HCT116 (cell line): ENCODE results near the gene CDK16. TPM values are rescaled to one million over a fixed set of nuclear protein-coding genes. Genes with fewer than 3 reads are reported as not detected.

Source experiments
- ATAC-seq: fragments of 200-7000 bp; cut with Tn5 transposase; 2 replicates; pipeline ENCODE4 v1.9.1; 2020; ENCODE audit warnings: mild to moderate bottlenecking, moderate library complexity
- BruUV-seq: library from RNA; stranded (reverse); fragments of 400-500 nt; replicated peaks from 2 replicates; lab custom pipeline; 2021; lab: Mats Ljungman, UMichigan
- CTCF ChIA-PET: fragments of 300-600 bp; sonication (Branson Sonifier 250); formaldehyde crosslinking; loops from one replicate; lab custom pipeline; 2021; ENCODE audit warnings: antibody characterized with exemption; lab: Charles Lee
- POLR2A ChIA-PET: fragments of 300-600, 350-600 bp; sonication (Branson Sonifier 250); formaldehyde crosslinking; loops from one replicate; lab custom pipeline; 2021; ENCODE audit warnings: antibody characterized with exemption; lab: Charles Lee
- RAD21 ChIA-PET, 2 experiments: fragments of 300-600 bp; sonication (Branson Sonifier 250); formaldehyde crosslinking; loops; one replicate each; lab custom pipeline; 2023; ENCODE audit warnings: low total read pairs in 2 of 2; ENCODE audit not compliant: uncharacterized antibody in 2 of 2, unreplicated experiment in 2 of 2, low non-redundant PET in 1 of 2; lab: Charles Lee
- DNase-seq: peaks from one replicate; pipeline ENCODE4 v3.0.0-alpha.2; 2010; ENCODE audit warnings: low read depth, low spot score
- H2AFZ ChIP-seq: fragments of 200-600 bp; shearing (Covaris generic), sonication (generic); 2 replicates; pipeline ENCODE4 v1.6.1; 2017; ENCODE audit warnings: low read depth, mixed run types, mixed read lengths, antibody characterized with exemption, low read length; ENCODE audit not compliant: poor library complexity, severe bottlenecking
- H3K27ac ChIP-seq: 2 replicates; pipeline ENCODE4 v1.5.1; 2012; ENCODE audit warnings: low read depth, low read length
- H3K27me3 ChIP-seq: fragments of 200-600 bp; sonication (generic); 2 replicates; pipeline ENCODE4 v1.6.1; 2016; ENCODE audit warnings: mixed run types, low read length, mixed read lengths; ENCODE audit not compliant: insufficient read depth
- H3K36me3 ChIP-seq, 2 experiments: fragments of 200-500 bp in 1 of 2; fragments of 200-600 bp in 1 of 2; sonication (Bioruptor generic) in 1 of 2; sonication (generic) in 1 of 2; 2 replicates each; pipeline versions ENCODE4 v1.5.1 to v1.6.1; 2014 to 2016; ENCODE audit warnings: low read length in 2 of 2, inconsistent platforms in 1 of 2, mixed read lengths in 1 of 2, mixed run types in 1 of 2; ENCODE audit not compliant: insufficient read depth in 2 of 2, control insufficient read depth in 1 of 2
- H3K4me1 ChIP-seq, 2 experiments: fragments of 200-600 bp in 1 of 2; sonication (generic) in 1 of 2; 2 replicates each; pipeline versions ENCODE4 v1.5.1 to v1.6.1; 2012 to 2017; ENCODE audit warnings: low read length in 2 of 2, inconsistent platforms in 1 of 2, mild to moderate bottlenecking in 1 of 2, mixed read lengths in 1 of 2, mixed run types in 1 of 2, moderate library complexity in 1 of 2; ENCODE audit not compliant: insufficient read depth in 2 of 2, control insufficient read depth in 1 of 2
- H3K4me2 ChIP-seq: fragments of 200-600 bp; sonication (generic); 2 replicates; pipeline ENCODE4 v1.6.1; 2017; ENCODE audit warnings: mixed run types, low read length, mixed read lengths
- H3K4me3 ChIP-seq, 2 experiments: fragments of 200-600 bp in 1 of 2; sonication (generic) in 1 of 2; replicated peaks in 1 of 2; 2 replicates each; pipeline ENCODE4 v1.5.1; 2011 to 2016; ENCODE audit warnings: low read length in 2 of 2, control low read depth in 1 of 2, low read depth in 1 of 2, mild to moderate bottlenecking in 1 of 2, mixed read lengths in 1 of 2, mixed run types in 1 of 2
- H3K79me2 ChIP-seq: fragments of 200-600 bp; sonication (generic); 2 replicates; pipeline ENCODE4 v1.6.1; 2017; ENCODE audit warnings: mild to moderate bottlenecking, mixed run types, low read length, moderate library complexity, mixed read lengths; ENCODE audit not compliant: insufficient read depth
- H3K9ac ChIP-seq: fragments of 200-600 bp; sonication (generic); 2 replicates; pipeline ENCODE4 v1.6.1; 2016; ENCODE audit warnings: low read length, mixed read lengths
- H3K9me2 ChIP-seq: fragments of 200-600 bp; sonication (generic), shearing (Covaris generic); 2 replicates; pipeline ENCODE4 v1.6.1; 2017; ENCODE audit warnings: mixed run types, mild to moderate bottlenecking, moderate library complexity; ENCODE audit not compliant: insufficient read depth
- H3K9me3 ChIP-seq, 2 experiments: fragments of 200-500 bp in 1 of 2; fragments of 200-600 bp in 1 of 2; sonication (Bioruptor generic) in 1 of 2; sonication (generic) in 1 of 2; 2 replicates each; pipeline ENCODE4 v1.6.1; 2014 to 2017; ENCODE audit warnings: low read length in 2 of 2, mixed read lengths in 2 of 2, inconsistent platforms in 1 of 2, low read depth in 1 of 2, mild to moderate bottlenecking in 1 of 2, mixed run types in 1 of 2, moderate library complexity in 1 of 2; ENCODE audit not compliant: control insufficient read depth in 1 of 2, insufficient read depth in 1 of 2
- H4K20me1 ChIP-seq: fragments of 200-600 bp; sonication (generic), shearing (Covaris generic); 2 replicates; pipeline ENCODE4 v1.6.1; 2017; ENCODE audit warnings: mixed run types, mild to moderate bottlenecking, moderate library complexity; ENCODE audit not compliant: insufficient read depth
- CBX3 ChIP-seq: IDR thresholded peaks from 2 replicates; pipeline ENCODE4 v1.6.1; 2012; ENCODE audit warnings: low read depth
- EZH2 ChIP-seq: fragments of 200-600 bp; sonication (generic); IDR thresholded peaks from 2 replicates; pipeline ENCODE4 v1.6.1; 2017; ENCODE audit warnings: antibody characterized with exemption, mixed run types
- EZH2phosphoT487 ChIP-seq: fragments of 200-600 bp; IDR thresholded peaks from 2 replicates; pipeline ENCODE4 v1.6.1; 2018; ENCODE audit warnings: antibody characterized with exemption, borderline replicate concordance
- POLR2AphosphoS5 ChIP-seq: IDR thresholded peaks from 2 replicates; pipeline ENCODE4 v1.6.1; 2011; ENCODE audit warnings: mild to moderate bottlenecking, low read depth, low read length, moderate library complexity
- SP1 ChIP-seq: IDR thresholded peaks from 2 replicates; pipeline ENCODE4 v1.6.1; 2012; ENCODE audit warnings: low read depth
- SRF ChIP-seq: IDR thresholded peaks from 2 replicates; pipeline ENCODE4 v1.6.1; 2012; ENCODE audit warnings: low read depth
- YY1 ChIP-seq: IDR thresholded peaks from 2 replicates; pipeline ENCODE4 v1.6.1; 2011; ENCODE audit warnings: low read length, low read depth, moderate library complexity, mild to moderate bottlenecking; ENCODE audit not compliant: insufficient replicate concordance; ENCODE audit errors: extremely low read depth
- intact Hi-C: fragments of 100-400 bp; cut with micrococcal nuclease; formaldehyde crosslinking; loops from 2 replicates; pipeline ENCODE4 v1.10.0; 2022
- total RNA-seq: library from RNA; stranded (reverse); gene quantifications from one replicate; pipeline ENCODE4 v1.2.1, GENCODE V29; 2021; ENCODE audit not compliant: unreplicated experiment
- TF ChIP-seq, protein P1 (sequence below): IDR thresholded peaks from 2 replicates; pipeline ENCODE4 v1.6.1; 2012

Gene CDK16
- total RNA-seq, 1 experiment from 2014 or later = 131 TPM

GRCh38 chrX:47177079-47177478, 41.4 kb upstream of the CDK16 start:
- no peaks in the 10 kb centered on the region for H3K4me1 ChIP-seq
- intact Hi-C loops = no loop called here
- H3K9ac ChIP-seq = no peak overlapping the region
- no peaks in the 10 kb centered on the region for H4K20me1 ChIP-seq
- ChIA-PET POLR2A (no interaction called here), CTCF (no interaction called here), RAD21 (no interaction called here)
- H2AFZ ChIP-seq = no peak overlapping the region
- no peaks in the 10 kb centered on the region for H3K9me3 ChIP-seq
- H3K4me3 ChIP-seq = no peak overlapping the region
- no peaks in the 10 kb centered on the region for H3K79me2 ChIP-seq
- no peak overlapping the region for H3K4me2 ChIP-seq
- ATAC-seq (no peak), DNase-seq (no peak)
- no peaks in the 10 kb centered on the region; a peak in 1 of 4 replicates for H3K36me3 ChIP-seq
- H3K27ac ChIP-seq = no peak overlapping the region
- TF ChIP-seq, protein P1, sequence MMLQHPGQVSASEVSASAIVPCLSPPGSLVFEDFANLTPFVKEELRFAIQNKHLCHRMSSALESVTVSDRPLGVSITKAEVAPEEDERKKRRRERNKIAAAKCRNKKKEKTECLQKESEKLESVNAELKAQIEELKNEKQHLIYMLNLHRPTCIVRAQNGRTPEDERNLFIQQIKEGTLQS = no peak
- H3K9me2 ChIP-seq = no peaks in the 10 kb centered on the region
- no TSS peak for BruUV-seq
- H3K27me3 ChIP-seq = no peaks in the 10 kb centered on the region

GRCh38 chrX:47178337-47178736, 40.1 kb upstream of the CDK16 start:
- ATAC-seq (no peak), DNase-seq (no peak)
- Histone ChIP-seq H3K27me3 (no peaks in the 10 kb centered on the region), H4K20me1 (no peaks in the 10 kb centered on the region), H2AFZ (no peak overlapping the region), H3K4me1 (no peaks in the 10 kb centered on the region), H3K9me3 (no peaks in the 10 kb centered on the region), H3K9ac (no peak overlapping the region), H3K79me2 (no peaks in the 10 kb centered on the region), H3K36me3 (no peaks in the 10 kb centered on the region; a peak in 1 of 4 replicates), H3K4me3 (no peak overlapping the region), H3K27ac (no peak overlapping the region), H3K9me2 (no peaks in the 10 kb centered on the region), H3K4me2 (no peak overlapping the region)
- RAD21 ChIA-PET = no interaction called here
- intact Hi-C loops = no loop called here
- CTCF ChIA-PET = no interaction called here
- no TSS peak for BruUV-seq
- TF ChIP-seq SP1 (no peak), YY1 (no peak), EZH2phosphoT487 (no peak), POLR2AphosphoS5 (no peak), EZH2 (no peak), CBX3 (no peak), SRF (no peak)
- POLR2A ChIA-PET = no interaction called here
